Neural cell (in vitro differentiated cells): ENCODE measurements around the gene PTPRB.

Experiments
- CTCF ChIP-seq: fragments of 450-650 bp; IDR thresholded peaks from 2 replicates; pipeline ENCODE4 v1.5.1; 2014; ENCODE audit warnings: antibody characterized with exemption, mild to moderate bottlenecking, moderate library complexity; ENCODE audit not compliant: poor library complexity, severe bottlenecking
- EZH2 ChIP-seq: fragments of 200-600, 300-800 bp; shearing (Covaris generic), sonication (generic); IDR thresholded peaks from 2 replicates; pipeline ENCODE4 v1.6.1; 2014; ENCODE audit warnings: antibody characterized with exemption, low read length, borderline replicate concordance, mild to moderate bottlenecking; ENCODE audit not compliant: insufficient read depth, poor library complexity, severe bottlenecking
- RAD21 ChIP-seq: fragments of 450-650 bp; conservative IDR thresholded peaks from 2 replicates; pipeline ENCODE4 v1.6.1; 2014; ENCODE audit warnings: antibody characterized with exemption, mild to moderate bottlenecking, moderate library complexity

GRCh38 chr12:70605976-70606375 lies 31.3 kb downstream of the PTPRB start:
- TF ChIP-seq CTCF = no peak
- no peak for TF ChIP-seq EZH2
- TF ChIP-seq RAD21 = no peak
